GM12892 (cell line): ENCODE results near the gene RRAD.

Source experiments
- POLR2A ChIP-seq: IDR thresholded peaks from 2 replicates; pipeline ENCODE4 v1.6.1; 2011; ENCODE audit warnings: low read depth, low read length, control low read depth
- POLR2AphosphoS5 ChIP-seq: IDR thresholded peaks from 2 replicates; pipeline ENCODE4 v1.6.1; 2011; ENCODE audit warnings: low read depth, low read length, control low read depth
- TAF1 ChIP-seq: IDR thresholded peaks from 2 replicates; pipeline ENCODE4 v1.6.1; 2011; ENCODE audit warnings: low read depth, mild to moderate bottlenecking, control low read depth, low read length, borderline replicate concordance

- TF ChIP-seq POLR2AphosphoS5 (no peak), POLR2A (no peak), TAF1 (no peak)
Observed at GRCh38 chr16:66919569-66920298, 5.6 kb downstream of the RRAD start.
